ENCODE data around the gene IQCN.
A peak's percentile ranks its signal among the peaks of the same experiment; 100 is the strongest.

IQCN gene

DNA sequence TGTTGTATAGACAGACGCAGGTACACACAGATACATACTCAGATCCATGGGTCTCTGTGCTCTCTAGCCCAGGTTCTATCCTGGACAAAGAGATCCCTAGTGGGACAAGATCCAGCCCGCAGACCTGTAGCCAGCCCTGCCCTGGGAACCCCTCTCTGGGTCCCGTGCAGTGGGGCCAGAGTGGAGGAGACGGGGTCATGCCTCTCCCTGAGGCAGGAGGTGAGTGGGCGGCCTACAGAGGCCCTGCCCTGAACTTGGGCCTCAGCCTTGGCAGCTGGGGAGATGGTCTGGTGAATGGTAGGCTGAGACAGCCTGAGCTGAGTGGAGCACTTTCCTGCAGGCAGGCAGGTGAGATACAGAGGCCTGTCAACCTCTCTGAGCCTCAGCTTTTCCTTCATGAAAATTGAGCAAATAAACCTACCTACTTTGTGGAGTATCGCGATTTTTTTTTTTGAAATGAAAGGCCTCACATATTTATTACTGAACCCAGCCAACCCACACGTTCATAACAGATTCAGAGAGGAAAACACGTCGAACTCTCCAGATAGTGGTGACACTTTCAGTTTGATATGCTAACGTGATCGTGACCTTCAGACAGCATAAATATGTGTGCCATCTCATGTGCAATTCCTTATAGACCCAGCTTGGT lies 10.6 kb upstream of the IQCN start:
- DNase-seq: no peak

DNA sequence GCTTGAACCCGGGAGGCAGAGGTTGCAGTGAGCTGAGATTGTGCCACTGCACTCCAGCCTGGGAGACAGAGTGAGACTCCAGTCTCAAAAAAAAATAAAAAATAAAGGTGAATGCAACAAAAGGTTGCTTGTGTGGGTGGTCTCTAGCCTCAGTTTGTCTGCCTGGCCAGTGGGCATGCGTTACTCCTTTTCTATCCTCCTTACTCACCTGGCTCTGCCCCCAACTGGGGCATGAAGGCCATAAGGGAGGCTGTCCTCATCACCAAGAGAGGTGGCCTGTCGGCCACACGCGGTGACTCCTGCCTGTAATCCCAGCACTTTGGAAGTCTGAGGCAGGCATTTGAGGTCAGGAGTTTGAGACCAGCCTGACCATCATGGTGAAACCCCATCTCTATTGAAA lies 9.1 kb upstream of the IQCN start:
- no peak for DNase-seq

DNA sequence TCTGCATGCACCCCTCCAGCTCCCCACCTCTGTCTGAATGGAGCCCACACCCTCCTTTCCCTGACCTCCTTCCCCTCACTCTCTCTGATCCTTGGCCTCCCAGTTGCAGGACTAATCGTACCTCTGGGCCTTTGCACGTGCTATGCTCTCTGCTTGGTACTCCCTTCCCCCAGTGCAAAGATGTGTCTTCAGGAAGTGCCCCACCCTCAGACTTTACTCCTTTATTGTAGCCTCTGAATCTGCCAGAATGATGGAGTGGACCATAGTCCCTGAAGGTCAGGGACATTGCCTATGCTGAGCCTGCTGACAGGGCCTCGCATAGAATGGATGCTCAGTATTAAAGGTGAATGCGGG lies 8.5 kb upstream of the IQCN start:
- no peak for DNase-seq

DNA sequence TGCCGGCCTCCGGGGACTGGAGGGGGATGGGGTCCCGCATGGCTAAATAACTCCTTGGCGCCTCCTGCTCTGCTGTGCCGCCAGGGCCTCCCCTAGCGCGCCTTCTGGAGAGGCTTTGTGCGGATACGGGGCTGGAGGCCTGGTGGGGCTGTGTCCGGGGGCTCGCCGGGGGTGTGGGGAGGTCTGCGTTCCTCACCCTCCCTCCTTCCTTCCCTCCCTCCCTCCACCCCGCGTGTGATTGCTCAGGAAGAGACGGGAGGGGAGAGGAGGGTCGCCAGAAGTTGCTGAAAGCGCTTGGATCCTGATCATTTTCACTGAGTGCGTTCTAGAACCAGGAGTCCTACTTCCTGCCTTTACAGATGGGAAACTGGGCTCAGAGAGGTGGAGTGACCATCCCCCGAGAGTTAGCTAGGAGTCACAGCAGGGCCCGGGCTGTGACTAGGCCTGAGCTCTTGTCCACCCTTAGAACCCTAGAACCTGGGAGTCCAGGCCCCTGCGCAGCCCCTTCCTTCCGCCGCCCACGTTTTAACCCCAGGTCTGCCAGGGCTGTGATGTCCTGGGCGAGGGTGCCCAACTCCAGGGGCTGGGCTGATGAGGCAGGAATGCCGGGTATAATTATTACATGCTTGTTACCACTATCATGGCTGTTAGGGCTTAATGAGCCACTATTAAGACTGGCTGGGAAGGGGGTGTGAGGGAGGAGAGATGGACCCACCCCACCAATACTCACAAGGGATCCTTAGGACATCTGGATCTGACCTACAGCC lies 8.0 kb upstream of the IQCN start:
- DNase-seq: no peak

DNA sequence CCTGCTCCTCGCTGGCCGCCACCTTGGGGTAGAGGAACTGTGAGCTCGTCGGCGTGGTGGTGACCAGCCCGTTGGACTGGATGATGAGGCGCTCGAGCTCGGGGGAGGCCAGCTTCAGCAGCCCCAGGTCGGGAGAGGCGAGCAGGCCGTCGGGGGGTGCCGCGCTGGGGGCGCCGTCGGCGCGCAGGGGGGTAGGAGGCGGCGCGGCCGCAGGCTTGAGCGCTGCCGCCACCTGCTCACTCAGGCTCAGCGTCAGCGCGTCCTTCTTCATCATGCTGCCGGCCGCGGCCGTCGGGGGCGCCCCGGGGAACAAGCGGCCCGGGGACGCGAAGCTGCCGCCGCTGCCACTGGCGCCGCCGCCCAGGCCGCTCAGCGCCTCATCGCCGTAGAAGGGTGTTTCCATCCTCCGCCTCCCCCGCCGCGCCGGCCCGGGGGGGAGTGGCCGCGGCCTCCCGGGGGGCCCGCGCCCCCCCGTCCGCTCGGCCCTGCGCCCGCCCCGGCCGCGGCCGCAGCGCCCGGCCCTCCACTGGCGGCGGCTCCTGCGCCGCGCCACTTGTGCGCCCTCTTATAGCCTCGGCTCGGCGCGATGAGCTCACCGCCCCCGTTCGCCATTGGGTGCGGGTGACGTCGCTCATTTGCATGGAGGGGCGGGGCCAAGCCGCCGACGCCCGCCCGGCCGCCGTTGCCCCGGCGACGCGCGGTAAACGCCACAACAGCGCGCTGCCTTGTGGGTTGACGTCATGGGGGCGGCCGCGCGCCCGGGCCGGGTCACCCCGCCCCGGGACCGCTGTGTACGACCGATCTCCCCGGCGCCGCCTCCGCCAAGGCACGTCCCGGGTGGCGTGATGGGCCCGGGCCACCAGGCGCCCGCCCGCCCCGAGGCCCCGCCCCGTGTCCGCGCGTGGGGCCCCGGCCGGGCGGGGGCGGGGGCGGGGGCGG lies 7.1 kb upstream of the IQCN start, which contains the start of gene JUND:
TSS of gene JUND (minus strand) at position 541 of the 939 bp plus-strand sequence. CDS start at position 403, 138 bp downstream.
- peak; percentile 99 for DNase-seq

GRCh38 chr19:18280247-18281081 lies 6.2 kb upstream of the IQCN start:
- DNase-seq: peak; percentile 90

DNA sequence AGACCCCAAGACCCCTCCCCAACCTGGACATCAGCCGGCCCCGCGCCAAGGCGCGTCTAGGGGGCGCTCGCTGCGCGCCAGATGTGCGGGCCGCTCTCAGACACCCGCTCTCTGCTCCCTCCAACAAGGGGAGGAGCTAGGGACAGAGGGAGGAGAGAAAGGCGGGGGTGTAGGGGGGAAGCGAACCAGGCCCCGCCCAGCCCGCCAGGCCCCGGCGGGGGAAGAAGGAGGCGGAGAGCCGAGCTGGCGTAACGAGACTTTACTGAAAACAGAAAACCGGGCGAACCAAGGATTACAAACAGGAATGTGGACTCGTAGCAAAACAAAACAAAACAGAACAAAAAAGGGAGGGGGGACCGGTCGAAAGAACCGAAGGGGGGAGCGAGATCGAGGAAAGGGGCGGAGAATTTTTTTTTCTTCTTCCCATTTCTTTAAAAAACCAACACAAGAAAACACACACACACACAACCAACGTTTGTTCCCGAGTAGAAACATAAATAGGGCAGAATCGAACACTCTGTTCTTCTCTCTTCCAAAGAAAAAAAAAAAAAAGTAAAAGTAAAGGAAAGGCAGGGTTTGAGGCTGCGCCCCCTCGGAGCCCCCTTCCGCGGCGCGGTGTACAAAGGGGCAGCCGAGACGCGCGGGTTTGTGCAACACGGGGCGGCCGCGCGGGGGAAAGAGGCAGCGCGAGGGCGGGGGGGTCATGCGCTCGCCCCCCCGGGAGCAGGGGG lies 5.4 kb upstream of the IQCN start:
- DNase-seq: peak; percentile 96

DNA sequence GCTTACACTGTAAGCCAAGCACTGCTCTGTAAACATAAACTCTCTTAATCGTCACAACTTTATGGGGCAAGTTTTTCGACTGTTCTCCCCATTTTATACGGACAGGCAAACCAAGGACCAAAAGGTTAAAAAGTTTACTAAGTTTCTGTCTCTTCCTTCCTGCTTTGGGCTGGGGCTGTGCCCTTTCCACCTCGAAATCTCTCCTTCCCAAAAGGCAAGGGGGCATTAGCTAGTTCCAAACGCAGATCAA lies 4.9 kb upstream of the IQCN start:
- no peak for DNase-seq

DNA sequence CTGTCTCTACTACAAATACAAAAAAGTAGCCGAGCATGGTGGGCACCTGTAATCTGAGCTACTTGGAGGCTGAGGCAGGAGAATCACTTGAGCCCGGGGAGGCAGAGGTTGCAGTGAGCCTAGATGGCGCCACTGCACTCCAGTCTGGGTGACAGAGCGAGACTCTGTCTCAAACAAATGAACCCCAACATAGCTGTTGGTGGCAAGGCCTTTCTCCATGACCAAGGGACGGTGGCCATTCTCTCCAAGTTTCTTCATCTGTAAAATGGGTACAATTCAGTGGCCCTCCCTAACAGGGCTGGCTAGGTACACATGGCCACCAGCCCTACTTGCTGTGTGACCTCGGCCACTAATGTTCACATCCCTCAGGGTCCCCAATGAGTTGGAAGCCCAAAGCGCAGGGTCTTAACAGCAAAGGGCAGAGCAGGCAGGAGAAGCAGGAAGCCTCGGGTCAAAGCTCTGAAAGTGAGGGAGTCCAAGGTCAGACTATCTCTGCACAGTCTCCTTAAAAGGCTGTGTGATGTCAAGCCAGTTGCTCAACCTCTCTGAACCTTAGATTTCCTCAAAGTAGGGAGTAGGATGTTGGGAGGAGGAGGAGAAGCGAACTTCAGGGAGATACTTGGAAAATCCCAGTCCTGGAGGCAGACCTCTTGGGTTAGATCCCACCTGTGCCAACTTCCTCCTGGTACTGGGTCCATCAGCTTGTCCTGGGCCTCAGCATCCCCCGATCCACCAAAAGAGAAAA lies 4.4 kb upstream of the IQCN start:
- no peak for DNase-seq

DNA sequence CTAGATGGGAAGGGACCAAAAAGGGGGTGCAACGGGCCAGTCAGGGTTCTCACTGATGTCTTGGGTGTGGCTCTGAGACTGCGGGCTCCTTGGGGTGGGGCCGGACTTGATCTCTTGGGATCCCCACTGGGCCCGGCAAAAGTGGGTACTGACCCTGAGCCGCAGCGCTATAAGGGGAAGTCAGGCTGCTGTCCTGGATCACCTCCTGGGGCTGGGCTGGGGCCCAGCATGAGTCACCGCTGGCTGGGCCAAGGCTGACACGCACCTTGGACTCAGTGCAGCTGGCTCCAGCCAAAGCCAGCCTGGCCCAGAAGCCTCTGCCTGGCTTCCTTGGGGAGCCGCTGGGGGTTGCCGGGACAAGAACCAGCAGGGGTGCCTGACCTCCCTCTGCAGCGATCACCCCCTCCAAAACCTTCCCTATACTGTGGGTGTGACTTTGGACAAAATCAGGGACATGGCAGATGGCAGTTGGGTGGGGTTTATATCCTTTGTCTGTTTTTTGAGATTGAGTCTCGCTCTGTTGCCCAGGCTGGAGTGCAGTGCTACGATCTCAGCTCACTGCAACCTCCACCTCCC lies 617 bp upstream of the IQCN start:
- peak; percentile 93 for DNase-seq

DNA sequence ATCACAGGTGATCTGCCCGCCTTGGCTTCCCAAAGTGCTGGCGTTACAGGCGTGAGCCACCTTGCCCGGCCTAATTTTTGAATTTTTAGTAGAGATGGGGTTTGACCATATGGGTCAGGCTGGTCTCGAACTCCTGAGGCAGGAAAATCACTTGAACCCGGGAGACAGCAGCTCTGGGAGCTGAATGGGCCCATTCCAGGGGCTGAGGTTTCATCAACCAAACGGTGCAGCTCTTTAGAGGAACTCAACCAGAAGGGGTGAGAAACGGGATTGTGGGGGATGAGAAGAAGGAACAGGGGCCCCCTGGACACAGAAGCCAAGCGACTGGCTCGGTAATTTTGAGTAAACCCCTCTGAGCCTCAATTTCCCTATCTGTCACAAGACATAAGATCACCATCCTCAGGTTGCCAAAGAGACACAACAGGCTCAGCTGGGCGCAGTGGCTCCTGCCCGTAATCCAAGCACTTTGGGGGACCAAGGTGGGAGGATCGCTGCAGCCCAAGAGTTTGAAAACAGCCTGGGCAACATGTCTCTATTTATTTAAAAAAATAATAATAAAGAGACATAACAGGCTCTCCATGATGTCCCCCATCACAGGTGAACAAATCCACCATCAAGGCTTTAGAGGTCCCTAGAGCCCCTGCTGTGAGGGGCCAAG lies 562 bp downstream of the IQCN start:
- DNase-seq: no peak

- DNase-seq: peak; percentile 72
Measured at GRCh38 chr19:18271433-18271841, 2.8 kb downstream of the IQCN start.

DNA sequence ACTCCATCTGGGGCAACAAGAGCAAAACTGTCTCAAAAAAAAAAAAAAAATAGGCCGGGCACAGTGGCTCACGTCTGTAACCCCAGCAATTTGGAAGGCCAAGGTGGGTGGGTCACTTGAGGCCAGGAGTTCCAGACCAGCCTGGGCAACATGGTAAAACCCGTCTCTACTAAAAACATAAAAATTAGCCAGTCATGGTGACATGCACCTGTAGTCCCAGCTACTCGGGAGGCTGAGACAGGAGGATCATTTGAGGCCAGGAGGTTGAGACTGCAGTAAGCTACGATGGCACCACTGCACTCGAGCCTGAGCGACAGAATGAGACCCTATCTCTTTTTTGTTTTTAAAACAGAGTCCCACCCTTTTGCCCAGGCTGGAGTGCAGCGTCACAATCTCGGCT lies 3.9 kb downstream of the IQCN start:
- DNase-seq: no peak

- no peak for DNase-seq
Measured at GRCh38 chr19:18269070-18269723, 5.1 kb downstream of the IQCN start.

DNA sequence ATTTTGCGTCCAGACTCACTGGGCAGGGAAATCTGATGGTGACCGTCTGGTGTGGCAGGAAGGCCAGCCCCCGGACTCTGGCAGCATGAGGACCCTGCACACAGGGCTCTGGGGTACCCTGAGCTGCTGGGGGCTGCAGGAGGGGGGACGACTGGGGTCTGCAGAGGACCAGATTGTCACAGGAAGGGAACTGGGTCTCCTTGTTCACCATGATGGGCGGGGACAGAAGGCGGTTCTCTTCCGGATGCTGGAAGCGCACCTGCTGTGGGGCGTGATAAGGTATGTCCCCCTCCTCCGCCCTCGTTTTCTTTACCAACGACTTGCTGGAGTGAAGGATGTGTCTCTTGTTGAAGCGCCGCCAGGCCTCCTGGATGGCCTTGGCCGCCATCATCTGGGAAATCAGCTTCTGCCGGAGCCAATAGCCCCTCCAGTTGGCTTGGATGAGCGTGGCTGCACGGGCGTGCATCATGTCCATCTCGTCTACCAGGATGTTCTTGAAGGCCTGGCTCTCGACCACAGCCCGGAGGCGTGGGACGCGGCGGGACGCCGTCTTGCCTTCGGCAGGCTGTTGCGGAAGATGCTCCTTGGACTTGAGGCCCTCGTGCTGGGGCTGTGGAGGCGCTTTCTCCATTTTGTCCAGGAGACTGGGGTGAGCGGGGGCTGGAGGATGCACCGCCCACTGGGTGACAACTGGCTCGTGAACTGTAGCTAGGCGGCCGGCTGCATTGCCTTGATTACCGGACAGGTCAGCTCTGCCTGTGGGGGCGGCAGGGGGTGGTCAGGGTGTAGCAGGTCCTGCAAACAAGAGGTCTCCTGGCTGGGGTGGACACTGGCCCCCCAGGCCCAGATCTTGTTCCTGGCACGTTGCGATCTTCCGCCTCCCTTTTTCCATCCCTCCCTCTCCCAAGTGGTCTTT lies 7.2 kb downstream of the IQCN start:
- DNase-seq: no peak

GRCh38 chr19:18265582-18265981 lies 8.7 kb downstream of the IQCN start:
- no peak for DNase-seq

DNA sequence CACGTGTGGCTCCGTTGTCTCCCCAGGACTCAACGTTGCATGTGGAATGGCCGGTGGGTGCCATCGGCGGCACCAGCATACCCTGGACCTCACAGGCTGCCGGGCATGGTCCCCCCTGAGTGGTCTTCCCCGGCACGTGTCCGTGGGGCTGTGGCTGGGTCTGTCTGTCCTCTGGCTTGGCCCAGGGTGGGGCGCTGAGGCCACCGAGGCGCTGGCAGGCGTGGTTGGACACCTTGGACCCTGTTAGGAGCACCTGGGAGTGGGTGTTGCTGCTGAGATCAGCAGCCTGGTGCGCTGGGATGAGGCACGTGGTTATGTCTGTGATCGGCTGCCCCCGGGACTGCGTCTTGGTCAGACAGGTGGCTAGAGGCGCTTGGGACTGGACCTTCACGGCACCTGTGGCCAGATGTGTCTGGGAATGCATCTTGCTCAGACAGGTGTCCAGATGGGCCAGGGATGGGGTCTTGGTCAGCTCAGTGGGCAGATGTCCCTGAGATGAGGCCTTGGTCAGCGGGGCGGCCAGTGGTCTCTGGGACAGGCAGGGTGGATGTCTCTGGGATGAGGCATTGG lies 9.2 kb downstream of the IQCN start:
- DNase-seq: peak; percentile 35

- peak; percentile 42 for DNase-seq
Measured at GRCh38 chr19:18264137-18264854, 10.0 kb downstream of the IQCN start.

Data from femur (tissue), 1 donor.